GM13977 (cell line): Measurements from ENCODE around the gene QKI.

Experiments used
- DNase-seq: peaks from one replicate; pipeline ENCODE4 v3.0.0; 2012; ENCODE audit warnings: low spot score
- CTCF ChIP-seq: IDR thresholded peaks from 2 replicates; pipeline ENCODE4 v1.5.1; 2012; ENCODE audit warnings: mild to moderate bottlenecking, control low read depth; ENCODE audit not compliant: insufficient read depth; ENCODE audit errors: extremely low read depth, missing control alignments
- in situ Hi-C: fragments of 300-500 bp; cut with MboI; formaldehyde crosslinking; loops from one replicate; pipeline ENCODE4 v1.12.0; 2022; ENCODE audit warnings: low sequenced_read_pairs, low pct_unique_long_range_greater_than_20kb, mixed read lengths, inconsistent platforms; ENCODE audit not compliant: unreplicated experiment

QKI gene

DNA sequence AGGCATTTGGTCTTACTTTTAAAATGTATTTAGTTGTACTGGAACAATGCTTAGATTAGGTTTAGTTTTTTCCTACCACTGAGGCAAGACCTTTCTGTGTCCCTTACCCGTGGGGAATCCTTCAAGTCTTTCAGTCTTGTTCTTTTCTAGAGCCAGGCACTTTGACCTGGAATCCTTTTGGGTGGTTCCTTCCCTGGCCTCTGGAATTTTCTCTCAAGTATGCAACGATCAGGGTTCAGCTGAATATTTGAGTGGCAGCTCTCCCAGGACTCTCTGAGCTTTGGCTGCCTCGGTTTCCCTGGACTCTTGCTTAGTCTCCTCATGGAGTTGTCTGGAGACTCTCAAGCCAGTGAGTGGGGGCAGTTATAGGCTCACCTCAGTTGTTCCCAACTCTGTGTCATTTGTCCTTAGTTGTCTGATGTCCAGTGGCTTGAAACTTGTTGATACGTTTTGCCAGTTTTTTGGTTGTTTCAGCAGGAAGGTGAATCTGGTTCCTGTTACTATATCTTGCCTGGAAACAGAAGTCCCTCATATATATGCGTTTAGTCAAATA is 118.1 kb downstream of the QKI start:
- no peak for DNase-seq
- no peak for TF ChIP-seq CTCF
- in situ Hi-C loops, result no loop called here

GRCh38 chr6:163533443-163533842 is 118.9 kb downstream of the QKI start:
- TF ChIP-seq CTCF, result no peak
- in situ Hi-C loops, result no loop called here
- no peak for DNase-seq

GRCh38 chr6:163536770-163537169 is 122.3 kb downstream of the QKI start:
- TF ChIP-seq CTCF, result no peak
- in situ Hi-C loops, result no loop called here
- no peak for DNase-seq

GRCh38 chr6:163538331-163538730 is 123.8 kb downstream of the QKI start:
- no peak for TF ChIP-seq CTCF
- no peak for DNase-seq
- in situ Hi-C loops, result no loop called here

DNA sequence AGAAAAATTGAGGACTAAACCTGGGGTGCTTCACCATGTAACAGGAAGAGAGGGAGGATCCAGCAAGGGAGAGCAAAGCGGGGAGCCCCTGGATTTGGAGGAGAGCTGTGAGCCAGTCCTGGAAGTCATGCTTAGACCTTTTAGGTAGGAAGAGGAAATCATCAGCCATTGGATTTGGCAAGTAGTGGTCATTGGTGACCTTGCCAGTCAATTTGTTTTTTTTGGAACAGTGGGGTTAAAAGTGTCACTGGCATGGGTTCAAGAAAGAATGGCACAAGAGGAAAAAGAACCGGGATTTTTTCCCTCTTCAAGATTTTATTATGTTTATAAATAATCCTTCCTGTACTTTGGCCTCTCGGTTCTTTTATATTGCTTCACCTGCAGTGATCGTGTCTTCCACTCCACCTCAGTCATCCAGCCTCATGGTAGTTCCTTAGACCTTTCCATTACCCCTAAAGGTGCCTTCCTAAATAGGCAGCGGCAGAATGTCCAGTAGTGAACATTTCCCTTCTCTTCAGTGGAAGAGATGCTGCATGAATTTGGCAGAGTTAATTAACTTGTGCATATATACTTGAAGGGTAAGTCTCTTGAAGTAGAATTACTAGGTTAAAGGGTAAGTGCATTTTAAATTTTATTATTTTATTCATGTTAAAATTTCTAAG is 124.7 kb downstream of the QKI start:
- no peak for TF ChIP-seq CTCF
- DNase-seq, result no peak
- in situ Hi-C loops, result no loop called here

- no peak for DNase-seq
- in situ Hi-C loops, result no loop called here
- no peak for TF ChIP-seq CTCF
Observed at GRCh38 chr6:163543321-163543720, 128.8 kb downstream of the QKI start.
